ENCODE measurements around the gene CEMIP.

GRCh38 chr15:80815106-80815505 lies 35.9 kb downstream of the CEMIP start:
- TF ChIP-seq POLR2A (IDR thresholded peaks at IDR 0.05) (no peak), CTCF (IDR thresholded peaks at IDR 0.05) (no peak)
